ENCODE results near the gene FAM53C.
"Not testable (repeated sequence)": the region's sequence is repeated elsewhere in the genome, so short reads cannot be mapped to it uniquely, and the experiment has no call there.

FAM53C gene

GRCh38 chr5:138337685-138338410 is at the start of gene FAM53C:
Gene FAM53C (plus strand): TSS chr5:138338266. CDS start chr5:138341336, 3,070 bp downstream.
- peak; percentile 80 to 97 (median 94) for DNase-seq
- intact Hi-C loops (cut with DNase I): no loop called here

GRCh38 chr5:138289296-138289695 is 48.8 kb upstream of the FAM53C start:
- no peak for DNase-seq
- intact Hi-C loops (cut with DNase I): no loop called here

- DNase-seq: no peak
- intact Hi-C loops (cut with DNase I): no loop called here
These were observed 34.7 kb upstream of the FAM53C start for GRCh38 chr5:138303372-138303771.

- intact Hi-C loops (cut with DNase I): no loop called here
- DNase-seq: peak in 10 of 42 donors; percentile 7 to 44 (median 18)
These were observed 32.3 kb upstream of the FAM53C start for GRCh38 chr5:138305797-138306196.

GRCh38 chr5:138315751-138316278 is 22.3 kb upstream of the FAM53C start:
- intact Hi-C loops (cut with DNase I): no loop called here
- DNase-seq: no peak

- intact Hi-C loops (cut with DNase I): no loop called here
- DNase-seq: peak in 3 of 42 donors; percentile 8 to 16 (median 13)
These were observed 21.7 kb upstream of the FAM53C start for GRCh38 chr5:138316355-138316754.

- DNase-seq; intact Hi-C loops (cut with DNase I): not testable (repeated sequence)
These were observed 19.9 kb upstream of the FAM53C start for GRCh38 chr5:138318211-138318610.

GRCh38 chr5:138330813-138331448 is 7.1 kb upstream of the FAM53C start:
- intact Hi-C loops (cut with DNase I): no loop called here
- no peak for DNase-seq

- intact Hi-C loops (cut with DNase I): no loop called here
These were observed 6.4 kb upstream of the FAM53C start, which contains the start of gene CDC25C for GRCh38 chr5:138331449-138332368. Gene CDC25C (minus strand): TSS chr5:138331804. CDS start chr5:138331180, 624 bp downstream.

GRCh38 chr5:138334867-138335447 is 3.1 kb upstream of the FAM53C start:
- intact Hi-C loops (cut with DNase I): no loop called here
- DNase-seq: no peak

More at GRCh38 chr5:138331449-138332368, 6.4 kb upstream of the FAM53C start, which contains the start of gene CDC25C:
- DNase-seq: peak; percentile 89 to 99 (median 98)

GRCh38 chr5:138336952-138337684 is 948 bp upstream of the FAM53C start:
- peak in 28 of 42 donors; percentile 69 to 94 (median 84) for DNase-seq
- intact Hi-C loops (cut with DNase I): no loop called here

GRCh38 chr5:138338411-138339090 is 485 bp downstream of the FAM53C start:
- intact Hi-C loops (cut with DNase I): no loop called here
- peak in 1 of 42 donors; percentile 5 for DNase-seq

- intact Hi-C loops (cut with DNase I): no loop called here
- DNase-seq: peak in 23 of 42 donors; percentile 8 to 59 (median 31)
These were observed 1.0 kb downstream of the FAM53C start for GRCh38 chr5:138339091-138339456.

GRCh38 chr5:138339464-138339863 is 1.4 kb downstream of the FAM53C start:
- intact Hi-C loops (cut with DNase I): no loop called here
- DNase-seq: no peak

GRCh38 chr5:138340008-138340407 is 1.9 kb downstream of the FAM53C start:
- no peak for DNase-seq
- intact Hi-C loops (cut with DNase I): loop anchor here (10.0 kb wide), 1 partner anchor 125 kb away; the partner anchor contains the start of gene CDC23

GRCh38 chr5:138344887-138345622 is 7.0 kb downstream of the FAM53C start:
- no peak for DNase-seq
- intact Hi-C loops (cut with DNase I): loop anchor here (10.0 kb wide), 1 partner anchor 130 kb away; the partner anchor contains the start of gene CDC23

- intact Hi-C loops (cut with DNase I): loop anchor here (10.0 kb wide), 1 partner anchor 132 kb away; the partner anchor contains the start of gene CDC23
- no peak for DNase-seq
These were observed 8.8 kb downstream of the FAM53C start for GRCh38 chr5:138346889-138347288.

Measured in head of caudate nucleus (tissue), 42 donors.